Erythroblast (primary cell): ENCODE measurements around the gene IL23A.

Experiments used
- GATA1 ChIP-seq: IDR thresholded peaks from 2 replicates; pipeline ENCODE4 v1.6.1; 2011; ENCODE audit warnings: low read depth, mild to moderate bottlenecking, control low read depth, low read length, moderate library complexity
- POLR2A ChIP-seq: IDR thresholded peaks from 2 replicates; pipeline ENCODE4 v1.6.1; 2011; ENCODE audit warnings: mild to moderate bottlenecking, low read length

DNA sequence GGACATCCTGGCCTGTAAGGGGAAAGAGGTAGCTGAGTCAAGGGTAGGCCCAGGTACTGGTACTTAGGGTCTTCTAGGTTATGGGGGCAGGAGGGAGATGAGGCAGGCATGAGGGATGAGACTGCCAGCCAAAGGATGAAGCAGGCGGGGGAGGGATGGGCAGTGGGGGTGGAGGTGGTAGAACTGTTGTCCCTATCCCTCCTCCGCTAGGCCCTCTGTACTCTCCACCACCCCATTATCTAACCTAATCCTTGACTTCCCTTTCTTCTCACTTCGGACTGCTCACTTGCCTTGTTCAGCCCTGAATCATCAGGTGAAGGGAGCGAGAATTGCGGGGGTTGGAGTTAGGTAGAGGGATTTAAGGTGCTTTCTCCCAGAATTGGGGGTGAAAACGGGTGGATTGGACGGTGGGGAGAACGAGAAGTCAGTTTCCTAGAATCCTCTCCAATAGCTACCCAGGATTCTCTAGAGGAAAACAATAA lies 5.4 kb upstream of the IL23A start:
- TF ChIP-seq POLR2A (no peak), GATA1 (no peak)
